ENCODE measurements around the gene WDPCP.
"Not testable (repeated sequence)": the region's sequence is repeated elsewhere in the genome, so short reads cannot be mapped to it uniquely, and the experiment has no call there.

WDPCP gene

GRCh38 chr2:63569740-63570139 lies 18.5 kb downstream of the WDPCP start:
- CTCF ChIA-PET, result interaction anchor here (1.0 kb wide), 1 partner anchor 11 kb away, joined by 3 read pairs; no protein-coding TSS in a partner anchor
- no peak for TF ChIP-seq CTCF (IDR thresholded peaks at IDR 0.05; ENCODE audit: control extremely low read depth, extremely low read depth, low read depth, missing control alignments)
- POLR2A ChIA-PET, result no interaction called here
- peak; percentile 13 for DNase-seq (ENCODE audit: extremely low spot score)

GRCh38 chr2:63562751-63563150 lies 25.5 kb downstream of the WDPCP start:
- CTCF ChIA-PET, result interaction anchor here (1.2 kb wide), 1 partner anchor 19 kb away, joined by 3 read pairs; no protein-coding TSS in a partner anchor
- POLR2A ChIA-PET, result no interaction called here
- DNase-seq (ENCODE audit: extremely low spot score), result no peak
- TF ChIP-seq CTCF (IDR thresholded peaks at IDR 0.05; ENCODE audit: control extremely low read depth, extremely low read depth, low read depth, missing control alignments), result no peak

DNA sequence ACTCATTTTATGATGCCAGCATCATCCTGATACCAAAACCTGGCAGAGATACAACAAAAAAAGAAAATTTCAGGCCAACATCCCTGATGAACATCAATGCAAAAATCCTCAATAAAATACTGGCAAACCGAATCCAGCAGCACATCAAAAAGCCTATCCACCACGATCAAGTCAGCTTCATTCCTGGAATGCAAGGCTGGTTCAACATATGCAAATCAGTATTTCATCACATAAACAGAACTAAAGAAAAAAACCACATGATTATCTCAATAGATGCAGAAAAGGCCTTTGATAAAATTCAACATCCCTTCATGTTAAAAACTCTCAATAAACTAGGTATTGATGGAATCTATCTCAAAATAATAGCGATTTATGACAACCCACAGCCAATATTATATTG lies 29.4 kb downstream of the WDPCP start:
- POLR2A ChIA-PET; DNase-seq (ENCODE audit: extremely low spot score): not testable (repeated sequence)
- CTCF ChIA-PET, result interaction anchor here (1.2 kb wide), 1 partner anchor 11 kb away, joined by 3 read pairs; no protein-coding TSS in a partner anchor

GRCh38 chr2:63557819-63558218 lies 30.5 kb downstream of the WDPCP start:
- POLR2A ChIA-PET; DNase-seq (ENCODE audit: extremely low spot score): not testable (repeated sequence)
- CTCF ChIA-PET, result interaction anchor here (1.2 to 1.3 kb wide), 2 partner anchors 12 to 69 kb away, joined by 3 read pairs; no protein-coding TSS in a partner anchor

GRCh38 chr2:63555931-63556330 lies 32.3 kb downstream of the WDPCP start:
- ChIA-PET POLR2A (no interaction called here), CTCF (no interaction called here)
- no peak for TF ChIP-seq CTCF (IDR thresholded peaks at IDR 0.05; ENCODE audit: control extremely low read depth, extremely low read depth, low read depth, missing control alignments)

GRCh38 chr2:63555299-63555698 lies 33.0 kb downstream of the WDPCP start:
- no peak for DNase-seq (ENCODE audit: extremely low spot score)
- POLR2A ChIA-PET, result no interaction called here
- TF ChIP-seq CTCF (IDR thresholded peaks at IDR 0.05; ENCODE audit: control extremely low read depth, extremely low read depth, low read depth, missing control alignments), result no peak
- CTCF ChIA-PET, result no interaction called here

More at GRCh38 chr2:63555931-63556330, 32.3 kb downstream of the WDPCP start:
- DNase-seq (ENCODE audit: extremely low spot score), result no peak

- no peak for TF ChIP-seq CTCF (IDR thresholded peaks at IDR 0.05; ENCODE audit: control extremely low read depth, extremely low read depth, low read depth, missing control alignments)
- CTCF ChIA-PET, result interaction anchor here (1.0 to 1.7 kb wide), 3 partner anchors 10 to 54 kb away, joined by 3 to 4 read pairs (median 3); no protein-coding TSS in a partner anchor
- no peak for DNase-seq (ENCODE audit: extremely low spot score)
- POLR2A ChIA-PET, result no interaction called here
Measured at GRCh38 chr2:63553049-63553448, 35.2 kb downstream of the WDPCP start.

DNA sequence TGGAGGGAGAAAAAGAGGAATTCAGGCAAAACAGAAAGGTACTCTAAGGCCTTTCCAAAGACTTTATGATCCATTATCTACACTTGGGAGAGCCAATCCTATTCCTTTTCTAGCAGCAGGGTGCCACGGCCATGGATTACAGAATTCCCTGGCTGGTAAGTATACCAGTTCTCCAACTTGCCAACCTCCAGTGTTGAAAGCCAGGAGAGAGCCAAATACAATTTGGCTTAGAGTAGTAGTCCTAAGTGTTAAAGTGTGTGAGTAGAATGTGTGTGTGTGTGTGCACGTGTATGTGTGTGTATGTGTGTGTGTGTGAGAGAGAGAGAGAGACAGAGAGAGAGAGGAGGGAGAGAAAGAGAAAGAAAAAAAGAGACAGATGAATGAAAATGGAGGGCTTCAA lies 43.3 kb downstream of the WDPCP start:
- DNase-seq (ENCODE audit: extremely low spot score), result no peak
- CTCF ChIA-PET, result no interaction called here
- POLR2A ChIA-PET, result no interaction called here
- TF ChIP-seq CTCF (IDR thresholded peaks at IDR 0.05; ENCODE audit: control extremely low read depth, extremely low read depth, low read depth, missing control alignments), result no peak

All from GM10248 (cell line).